ENCODE results near the gene DCDC2C.

Gene DCDC2C

DNA sequence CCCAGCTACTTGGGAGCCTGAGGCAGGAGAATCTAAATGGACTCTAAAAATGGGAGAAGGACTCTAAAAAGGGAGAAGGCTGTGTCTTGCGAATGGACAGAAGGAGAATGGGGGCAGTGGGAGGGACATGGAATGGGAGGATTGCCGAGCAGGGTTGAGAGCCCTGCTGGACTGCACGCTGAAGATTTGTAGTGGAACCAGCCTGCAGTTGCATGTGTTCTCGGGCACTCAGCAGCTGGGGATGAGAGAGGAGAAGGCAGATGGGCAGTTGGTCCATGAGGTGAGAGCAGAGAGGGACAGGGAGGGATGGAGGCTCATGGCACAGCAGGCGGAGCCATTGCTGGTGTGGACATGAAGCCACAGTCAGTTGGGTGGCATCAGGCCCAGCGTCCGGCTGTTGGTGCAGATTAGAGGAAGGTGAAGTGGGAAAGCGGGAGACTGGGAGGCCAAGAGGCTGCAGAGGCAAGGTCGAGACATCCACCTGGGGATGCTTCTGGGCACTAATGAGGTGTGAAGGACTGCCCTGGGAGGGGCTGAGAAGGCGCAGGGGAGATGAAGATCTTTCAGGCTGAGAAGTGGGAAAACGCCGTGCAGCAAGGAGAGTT lies 40.7 kb downstream of the DCDC2C start:
- DNase-seq (ENCODE audit: low spot score) = peak; percentile 18

- DNase-seq (ENCODE audit: low spot score) = peak; percentile 57
Observed at GRCh38 chr2:3745920-3746319, 42.5 kb downstream of the DCDC2C start.

DNA sequence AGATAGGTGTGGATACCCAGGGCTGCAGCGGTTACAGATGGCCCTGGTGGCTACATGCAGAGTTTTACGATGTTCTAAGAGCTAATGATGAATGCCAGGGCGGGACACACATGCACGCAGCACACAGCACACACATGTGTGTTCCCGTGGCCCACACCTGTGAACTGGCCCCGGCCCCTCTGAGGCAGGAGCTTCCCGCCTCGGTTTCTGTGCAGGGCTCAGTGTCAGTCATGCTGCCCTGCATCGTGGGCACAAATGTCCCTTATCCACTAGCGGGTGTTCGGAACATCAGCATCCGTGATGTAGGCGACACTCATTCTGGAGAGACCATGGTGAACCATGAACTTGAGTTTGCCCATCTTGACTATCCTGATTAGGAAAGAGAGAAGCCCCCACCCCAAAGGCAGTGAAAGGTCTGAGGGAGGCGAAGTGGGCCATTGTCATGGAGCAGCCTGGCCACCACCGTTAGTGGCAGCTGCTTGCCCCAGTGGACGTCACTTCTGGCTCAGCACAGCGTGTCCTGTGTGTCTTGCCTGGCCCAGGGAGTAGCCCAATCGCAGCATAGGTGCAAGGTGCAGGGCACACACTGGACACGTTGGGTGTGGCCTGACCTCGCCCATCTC lies 43.8 kb downstream of the DCDC2C start:
- DNase-seq (ENCODE audit: low spot score) = peak; percentile 34

- DNase-seq (ENCODE audit: low spot score) = peak; percentile 53
Observed at GRCh38 chr2:3747826-3748225, 44.5 kb downstream of the DCDC2C start.

- peak; percentile 9 for DNase-seq (ENCODE audit: low spot score)
Observed at GRCh38 chr2:3749201-3749600, 45.8 kb downstream of the DCDC2C start.

DNA sequence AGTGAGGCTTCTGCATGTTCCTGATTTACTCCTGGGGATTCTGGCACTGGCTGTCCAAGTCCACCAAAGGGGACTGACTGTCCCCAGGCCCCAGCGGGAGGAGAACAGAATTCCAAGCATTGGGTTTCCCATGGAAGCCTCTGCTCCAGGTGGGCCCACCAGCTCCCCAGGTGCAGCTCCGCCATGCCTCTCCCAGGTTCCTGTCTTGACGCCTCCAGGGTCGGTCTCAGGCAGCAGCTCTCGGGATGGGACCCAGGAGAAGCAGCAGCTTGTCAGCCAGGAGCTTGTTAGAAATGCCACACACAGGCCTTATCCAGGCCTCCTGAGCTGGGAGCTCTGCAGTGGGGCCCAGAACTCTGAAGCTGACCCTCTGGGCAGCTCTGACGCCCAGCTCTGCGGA lies 47.9 kb downstream of the DCDC2C start:
- peak; percentile 58 for DNase-seq (ENCODE audit: low spot score)

DNA sequence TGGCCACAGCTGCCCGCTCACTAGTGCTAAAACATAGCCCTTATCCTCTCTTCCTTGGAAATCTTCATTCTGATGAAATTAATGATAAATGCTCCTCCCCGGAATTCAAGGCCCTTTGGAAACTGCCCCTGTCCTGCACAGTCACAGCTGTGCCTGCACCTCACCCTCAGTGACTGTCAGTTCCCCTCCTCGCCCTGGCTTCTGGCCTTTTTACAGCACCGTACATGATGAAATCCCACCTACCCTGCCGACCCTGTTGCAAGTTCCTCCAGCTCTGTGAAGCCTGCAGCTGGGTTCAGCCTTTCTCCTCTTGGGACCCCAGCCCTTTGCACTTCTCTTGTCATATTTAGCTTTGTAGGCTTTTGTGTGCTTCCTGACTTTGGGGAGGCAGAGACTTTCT lies 48.4 kb downstream of the DCDC2C start:
- no peak for DNase-seq (ENCODE audit: low spot score)

- peak; percentile 4 for DNase-seq (ENCODE audit: low spot score)
Observed at GRCh38 chr2:3752376-3752775, 49.0 kb downstream of the DCDC2C start.

DNA sequence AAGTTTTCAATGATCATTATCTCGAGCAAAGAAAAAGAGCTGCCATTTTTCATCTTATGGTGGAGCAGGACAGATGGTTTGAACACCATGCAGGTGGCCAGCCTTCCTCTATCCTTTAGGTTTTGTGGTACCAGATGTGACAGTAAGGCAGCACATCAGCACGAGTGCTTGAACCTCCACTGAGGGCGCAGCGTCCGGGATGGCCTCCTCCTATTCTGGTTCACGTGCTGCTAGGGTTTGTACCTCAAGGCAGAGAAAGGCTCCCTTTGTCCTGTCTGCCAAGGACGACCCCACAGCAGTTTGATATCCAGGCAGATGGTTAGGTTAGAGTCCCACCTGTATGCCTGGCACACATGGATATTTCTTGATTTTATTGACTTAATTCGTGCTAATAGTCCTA lies 50.2 kb downstream of the DCDC2C start:
- peak; percentile 57 for DNase-seq (ENCODE audit: low spot score)

DNA sequence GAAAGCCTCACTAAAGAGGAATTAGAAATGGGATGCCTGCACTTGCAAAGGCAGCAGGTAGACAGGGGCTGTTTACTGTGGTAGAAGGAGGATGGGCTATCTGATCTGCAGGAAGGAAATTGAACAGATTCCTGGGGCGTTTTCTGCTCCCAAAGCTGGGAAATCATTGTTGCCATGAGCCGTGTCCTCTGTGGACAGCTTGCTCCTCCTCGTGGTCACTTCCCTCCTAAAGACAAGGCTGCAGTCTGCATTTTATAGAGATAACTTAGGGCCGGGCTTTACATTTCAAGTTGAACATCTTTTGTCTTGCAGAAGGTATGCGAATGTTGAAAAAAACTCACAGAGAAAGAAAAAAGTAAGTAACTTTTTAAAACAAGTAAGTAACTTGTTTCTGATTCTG lies 50.9 kb downstream of the DCDC2C start:
- DNase-seq (ENCODE audit: low spot score) = peak; percentile 41

DNA sequence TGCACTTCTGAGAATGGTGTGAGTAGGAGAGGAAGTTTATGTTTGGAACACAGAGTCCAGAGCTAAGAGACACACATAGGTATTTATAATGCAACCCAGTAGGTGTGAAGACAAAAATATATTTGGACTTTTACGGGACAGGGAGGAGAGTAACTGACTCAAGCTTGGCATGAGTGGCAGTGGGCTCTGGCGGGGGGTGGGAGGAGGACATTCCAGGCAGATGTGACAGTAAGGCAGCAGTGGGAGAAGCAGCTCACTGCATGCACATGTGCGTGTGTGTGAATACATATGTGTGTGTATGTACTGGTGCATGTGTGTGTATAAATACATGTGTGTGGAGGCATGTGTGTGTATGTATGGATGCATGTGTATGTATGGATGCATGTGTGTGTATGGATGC lies 51.4 kb downstream of the DCDC2C start:
- peak; percentile 20 for DNase-seq (ENCODE audit: low spot score)

DNA sequence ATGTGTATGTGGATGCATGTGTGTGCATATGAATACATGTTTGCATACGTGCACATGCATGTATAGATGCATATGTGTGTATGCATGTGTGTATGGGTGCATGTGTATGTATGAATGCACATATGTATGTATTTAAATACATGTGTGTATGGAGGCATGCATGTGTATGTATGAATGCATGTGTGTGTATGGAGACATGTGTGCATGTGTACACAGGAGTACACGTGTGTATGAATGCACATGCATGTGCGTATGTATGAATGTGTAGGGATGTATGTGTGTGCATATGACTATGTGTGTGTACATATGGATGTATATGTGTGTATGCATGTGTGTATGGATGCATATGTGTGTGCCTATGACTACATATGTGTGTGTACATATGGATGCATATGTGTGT lies 51.9 kb downstream of the DCDC2C start:
- no peak for DNase-seq (ENCODE audit: low spot score)

- peak; percentile 46 for DNase-seq (ENCODE audit: low spot score)
Observed at GRCh38 chr2:3756306-3756705, 52.9 kb downstream of the DCDC2C start.

DNA sequence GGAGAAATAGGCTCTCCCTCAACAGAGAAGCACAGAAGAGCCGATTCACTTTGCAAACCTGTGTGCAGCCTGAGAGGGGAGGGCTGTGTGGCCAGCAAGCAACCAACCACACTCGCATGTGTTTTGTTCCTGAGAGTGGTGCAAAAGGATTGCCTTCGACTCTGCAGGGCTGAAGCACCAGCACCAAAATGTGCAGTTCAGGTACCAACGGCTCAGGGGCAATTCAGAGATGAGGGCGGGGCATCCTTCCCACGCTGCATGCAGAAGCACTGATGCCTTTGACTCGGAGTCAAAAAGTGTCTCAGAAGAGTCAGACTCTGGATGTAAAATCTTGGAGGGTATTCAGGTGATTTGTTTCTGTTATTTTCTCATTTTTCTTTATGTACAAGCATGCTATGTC lies 55.5 kb downstream of the DCDC2C start:
- no peak for DNase-seq (ENCODE audit: low spot score)

DNA sequence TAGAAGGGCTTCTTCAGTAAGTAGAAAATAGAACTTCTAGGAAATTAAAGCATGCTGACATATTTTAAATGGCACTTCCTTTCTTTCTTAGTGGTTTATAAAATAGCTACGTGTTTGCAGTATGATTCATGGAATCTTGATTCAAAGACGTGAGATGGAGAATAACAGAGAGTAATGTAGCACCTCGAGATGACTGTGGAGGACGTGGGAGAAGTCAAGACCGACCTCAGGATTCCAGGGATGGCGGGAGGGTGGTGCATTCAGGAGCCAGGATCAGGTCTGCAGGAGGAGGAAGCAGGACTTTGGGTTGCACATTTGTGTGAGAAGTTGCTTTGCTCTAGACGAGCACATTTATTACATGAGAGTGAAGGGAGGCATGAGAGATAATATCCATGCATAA lies 56.0 kb downstream of the DCDC2C start:
- DNase-seq (ENCODE audit: low spot score) = no peak

GRCh38 chr2:3759761-3760160 lies 56.4 kb downstream of the DCDC2C start:
- peak; percentile 11 for DNase-seq (ENCODE audit: low spot score)

DNA sequence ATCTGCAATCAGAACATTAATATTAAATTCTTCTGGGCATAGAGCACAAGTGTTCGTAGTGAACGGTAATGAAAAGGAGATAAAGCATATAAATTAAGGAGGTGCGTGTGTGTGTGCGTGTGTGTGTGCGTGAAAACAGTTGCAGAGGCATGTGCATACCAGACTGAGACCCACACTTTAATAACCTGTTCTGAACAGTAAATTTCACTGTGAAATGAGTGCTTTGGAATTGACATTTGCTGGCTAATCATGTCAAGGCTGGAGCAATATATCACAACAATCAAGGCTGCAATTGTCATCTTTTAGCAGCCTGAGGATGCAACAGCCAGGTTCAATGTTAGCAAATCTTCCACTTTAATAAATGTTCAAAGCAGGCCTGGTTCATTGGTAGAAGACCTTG lies 57.9 kb downstream of the DCDC2C start:
- peak; percentile 40 for DNase-seq (ENCODE audit: low spot score)

DNA sequence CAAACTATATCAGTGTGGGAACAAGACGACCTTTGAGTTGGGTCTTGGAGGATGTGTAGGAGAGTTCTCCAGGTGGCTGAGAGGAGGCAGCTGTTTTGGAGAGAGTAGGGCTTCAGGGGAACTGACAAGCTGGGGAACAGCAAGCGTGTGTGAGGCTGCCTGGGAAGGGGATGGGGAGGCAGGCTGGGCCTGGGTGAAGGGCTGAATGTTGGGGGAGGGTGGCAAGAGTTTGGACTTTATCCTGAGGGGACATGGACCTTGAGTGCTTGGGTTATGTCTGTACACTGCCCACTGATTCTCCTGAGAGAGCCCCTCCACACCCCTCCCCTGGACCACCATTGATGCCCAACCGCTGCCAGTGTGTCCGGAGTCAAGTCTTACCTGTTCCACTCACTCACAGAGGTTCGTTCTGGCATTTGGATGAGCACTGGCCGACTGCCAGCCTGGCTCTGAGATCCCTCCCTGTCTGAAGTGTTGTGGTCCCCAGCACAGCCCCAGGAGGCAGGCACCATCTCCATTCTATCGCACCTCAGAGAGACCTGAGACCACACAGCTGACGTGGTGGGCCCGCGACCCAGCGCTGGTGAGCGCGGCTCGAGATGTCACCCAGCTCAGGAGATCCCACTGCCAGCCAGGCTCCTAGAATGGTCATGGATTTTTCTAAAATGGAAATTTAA lies 59.5 kb downstream of the DCDC2C start:
- no peak for DNase-seq (ENCODE audit: low spot score)

GRCh38 chr2:3766824-3767223 lies 63.4 kb downstream of the DCDC2C start:
- no peak for DNase-seq (ENCODE audit: low spot score)

GRCh38 chr2:3768960-3769765 lies 65.8 kb downstream of the DCDC2C start:
- no peak for DNase-seq (ENCODE audit: low spot score)

DNA sequence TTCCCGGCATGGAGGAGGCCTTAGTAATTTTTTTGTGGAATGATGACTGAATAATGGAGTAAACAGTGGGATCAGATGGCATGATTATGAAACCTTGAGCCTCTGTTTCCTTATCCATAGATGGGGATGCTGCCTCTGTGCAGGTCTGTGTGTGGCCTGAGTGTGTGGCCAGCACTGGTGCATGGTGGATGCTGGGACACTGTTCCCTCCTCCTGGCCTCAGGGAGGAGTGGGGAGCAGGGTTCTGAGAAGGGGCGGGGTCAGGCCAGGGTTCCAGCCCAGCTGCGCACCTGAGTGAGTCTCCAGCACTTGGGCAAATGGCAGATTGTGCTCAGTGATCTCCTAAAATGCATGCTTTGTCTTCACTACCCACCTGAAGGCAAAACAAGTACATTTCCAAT lies 66.4 kb downstream of the DCDC2C start:
- no peak for DNase-seq (ENCODE audit: low spot score)

GRCh38 chr2:3770724-3771415 lies 67.5 kb downstream of the DCDC2C start:
- no peak for DNase-seq (ENCODE audit: low spot score)
